ENCODE results near the gene MASP1.

GRCh38 chr3:187185759-187186158 lies 105.8 kb downstream of the MASP1 start:
- no peak for TF ChIP-seq GATA2 (IDR thresholded peaks at IDR 0.05; ENCODE audit: low read depth, low read length)
- TF ChIP-seq GATA3 (IDR thresholded peaks at IDR 0.05; ENCODE audit: low read depth, low read length) = no peak

All from SH-SY5Y (cell line).